HG02571 (cell line): ENCODE results near the gene FASN.

Experiments
- ATAC-seq: cut with Tn5 transposase; IDR thresholded peaks from one replicate; pipeline ENCODE4 v1.9.1; 2021; ENCODE audit warnings: mild to moderate bottlenecking, moderate library complexity; ENCODE audit not compliant: unreplicated experiment

The FASN gene

DNA sequence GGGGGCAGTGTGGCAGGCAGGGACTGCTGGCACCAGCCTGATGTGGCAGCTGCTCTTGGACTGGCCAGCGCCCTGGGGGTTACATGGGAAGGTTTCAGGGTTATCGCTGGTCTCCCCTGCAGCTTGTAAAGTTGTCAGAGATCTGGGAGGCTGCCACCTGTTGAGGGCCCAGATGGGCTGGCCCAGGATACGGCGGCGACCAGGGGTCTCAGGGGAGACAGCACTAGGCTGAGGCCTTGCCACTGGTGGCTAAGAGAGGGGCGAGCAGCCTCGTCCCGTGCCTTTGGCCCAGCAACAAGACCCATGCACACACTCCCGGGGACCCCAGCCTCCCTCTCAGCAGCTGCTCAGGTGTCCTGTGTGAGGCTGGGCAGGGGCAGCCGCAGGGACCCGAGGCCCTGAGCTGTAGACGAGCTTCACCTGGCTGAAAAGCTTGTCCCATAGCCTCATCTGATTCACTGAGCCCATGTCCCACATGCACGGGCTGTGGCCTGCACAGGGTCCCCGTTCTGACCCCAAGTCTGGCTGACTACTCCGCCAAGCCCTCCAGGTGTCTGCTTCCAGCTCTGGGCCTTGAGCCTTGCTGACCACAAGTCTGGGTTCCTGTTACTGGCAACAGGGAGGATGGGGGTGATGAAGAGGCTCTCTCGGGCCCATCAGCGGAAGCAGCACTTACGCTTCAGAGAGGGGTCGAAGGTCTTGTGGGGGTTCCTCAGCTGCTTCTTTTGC, 38.6 kb downstream of the FASN start:
- no peak for ATAC-seq

DNA sequence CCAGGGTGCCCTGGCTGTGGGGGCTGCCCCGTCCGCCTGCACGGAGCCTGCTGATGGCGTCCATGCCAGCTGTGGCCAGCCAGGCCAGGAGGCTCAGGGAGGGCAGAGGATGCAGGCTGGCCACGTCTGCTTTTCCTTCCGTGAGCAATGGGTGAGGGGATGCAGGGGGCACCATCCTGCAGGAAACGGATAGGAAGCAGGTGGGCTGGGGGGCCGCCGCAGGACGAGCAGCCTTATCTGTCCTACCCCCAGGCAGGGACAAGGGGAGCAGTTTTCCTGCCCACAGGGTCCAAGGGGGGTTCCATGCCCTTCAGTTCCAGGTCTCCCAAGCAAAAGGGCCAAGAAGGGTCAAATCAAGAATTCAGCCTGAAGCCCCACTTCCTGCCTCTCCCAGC, 39.2 kb downstream of the FASN start:
- no peak for ATAC-seq

DNA sequence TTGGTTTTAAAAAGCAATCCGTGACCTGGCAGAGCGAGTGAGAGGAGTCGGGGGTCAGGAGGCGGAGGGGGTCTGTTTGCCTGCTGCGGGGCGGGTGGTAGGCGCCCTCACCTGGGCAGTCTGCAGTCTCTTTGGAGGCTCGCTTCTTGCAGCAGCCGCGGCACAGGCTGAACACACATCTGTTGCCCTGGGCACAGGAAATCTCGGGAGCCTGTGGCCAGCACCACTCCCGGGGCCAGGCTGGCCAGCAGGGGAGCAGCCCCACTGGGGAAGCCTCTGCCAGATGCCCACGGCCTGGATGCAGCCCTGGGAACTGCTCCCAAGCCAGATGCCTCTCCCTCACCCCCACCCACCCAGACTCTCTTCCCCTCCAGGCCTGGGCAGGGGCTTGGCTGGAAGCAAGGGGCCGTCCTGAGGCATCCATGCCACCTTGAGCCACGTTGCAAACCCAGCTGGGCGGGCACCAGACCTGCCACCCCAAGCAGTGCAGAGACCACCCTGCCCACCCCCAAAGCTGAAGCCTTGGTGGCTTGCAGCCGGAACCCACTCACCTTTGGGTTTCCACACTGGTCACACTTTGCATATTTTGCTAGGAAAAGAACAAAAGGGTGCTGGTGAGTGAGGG, 39.7 kb downstream of the FASN start:
- no peak for ATAC-seq

DNA sequence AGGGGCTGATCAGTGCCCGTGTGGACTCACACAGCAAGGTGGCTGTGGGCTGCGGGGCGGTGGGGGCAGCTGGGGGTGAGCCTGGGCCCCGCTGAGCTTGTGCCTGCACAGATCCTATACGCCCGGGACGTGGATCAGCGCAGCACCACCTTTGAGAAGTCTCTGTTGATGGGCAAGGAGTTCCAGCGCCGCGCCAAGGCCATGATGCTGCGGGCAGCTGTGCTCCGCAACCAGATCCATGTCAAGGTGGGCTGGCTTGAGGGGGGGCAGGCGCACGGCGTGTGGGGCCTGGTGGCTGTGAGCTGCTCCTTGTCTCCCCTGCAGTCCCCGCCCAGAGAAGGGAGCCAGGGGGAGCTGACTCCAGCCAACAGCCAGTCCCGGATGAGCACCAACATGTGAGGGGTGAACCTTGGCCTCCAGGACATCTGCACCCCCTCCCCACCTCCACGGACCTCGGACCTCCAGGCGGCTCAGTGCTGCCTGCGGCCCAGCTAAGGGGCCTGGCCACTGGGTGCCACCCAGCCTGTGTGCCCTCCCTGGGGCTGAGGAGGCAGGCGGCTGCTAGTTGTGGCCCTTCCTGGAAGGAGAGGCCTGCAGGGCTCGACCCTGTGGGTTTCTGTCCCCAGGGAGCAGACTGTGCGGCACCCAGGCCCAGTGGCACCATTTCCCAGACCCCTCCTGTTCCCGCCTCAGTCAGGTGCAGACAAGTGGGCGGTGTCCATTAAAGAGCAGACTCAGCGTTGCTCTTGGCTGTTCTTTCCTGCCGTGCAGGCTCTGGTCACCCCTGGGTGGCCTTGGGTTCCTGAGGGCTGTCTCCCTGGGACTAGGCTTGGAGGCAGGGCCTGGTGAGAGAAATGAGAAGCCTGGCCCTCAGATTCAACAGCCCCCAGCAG, 41.1 kb downstream of the FASN start:
- no peak for ATAC-seq

DNA sequence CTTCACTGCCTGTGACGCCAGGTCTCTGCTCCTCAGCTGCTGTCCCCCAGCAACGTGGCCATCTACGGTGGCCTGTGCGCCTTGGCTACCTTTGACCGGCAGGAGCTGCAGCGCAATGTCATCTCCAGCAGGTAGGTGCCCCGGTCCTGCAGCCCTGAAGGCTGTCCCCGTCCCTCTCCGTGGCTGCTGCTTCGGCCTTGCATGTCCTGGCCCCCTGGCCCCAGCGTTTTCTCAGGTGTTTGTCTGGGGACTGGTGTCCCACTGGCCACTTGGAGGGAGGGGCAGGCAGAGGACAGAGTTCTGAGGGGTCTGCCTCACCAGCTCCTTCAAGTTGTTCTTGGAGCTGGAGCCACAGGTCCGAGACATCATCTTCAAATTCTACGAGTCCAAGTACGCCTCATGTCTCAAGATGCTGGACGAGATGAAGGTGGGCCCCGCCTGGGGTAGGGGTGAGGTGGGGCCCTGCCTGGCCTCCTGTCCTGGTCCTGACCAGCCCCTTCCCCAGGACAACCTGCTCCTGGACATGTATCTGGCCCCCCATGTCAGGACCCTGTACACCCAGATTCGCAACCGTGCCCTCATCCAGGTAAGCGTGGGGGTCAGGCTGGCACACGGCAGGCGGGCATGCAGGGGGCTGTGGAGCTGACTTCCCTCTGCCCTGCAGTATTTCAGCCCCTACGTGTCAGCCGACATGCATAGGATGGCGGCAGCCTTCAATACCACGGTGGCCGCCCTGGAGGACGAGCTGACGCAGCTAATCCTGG, 41.9 kb downstream of the FASN start:
- no peak for ATAC-seq

DNA sequence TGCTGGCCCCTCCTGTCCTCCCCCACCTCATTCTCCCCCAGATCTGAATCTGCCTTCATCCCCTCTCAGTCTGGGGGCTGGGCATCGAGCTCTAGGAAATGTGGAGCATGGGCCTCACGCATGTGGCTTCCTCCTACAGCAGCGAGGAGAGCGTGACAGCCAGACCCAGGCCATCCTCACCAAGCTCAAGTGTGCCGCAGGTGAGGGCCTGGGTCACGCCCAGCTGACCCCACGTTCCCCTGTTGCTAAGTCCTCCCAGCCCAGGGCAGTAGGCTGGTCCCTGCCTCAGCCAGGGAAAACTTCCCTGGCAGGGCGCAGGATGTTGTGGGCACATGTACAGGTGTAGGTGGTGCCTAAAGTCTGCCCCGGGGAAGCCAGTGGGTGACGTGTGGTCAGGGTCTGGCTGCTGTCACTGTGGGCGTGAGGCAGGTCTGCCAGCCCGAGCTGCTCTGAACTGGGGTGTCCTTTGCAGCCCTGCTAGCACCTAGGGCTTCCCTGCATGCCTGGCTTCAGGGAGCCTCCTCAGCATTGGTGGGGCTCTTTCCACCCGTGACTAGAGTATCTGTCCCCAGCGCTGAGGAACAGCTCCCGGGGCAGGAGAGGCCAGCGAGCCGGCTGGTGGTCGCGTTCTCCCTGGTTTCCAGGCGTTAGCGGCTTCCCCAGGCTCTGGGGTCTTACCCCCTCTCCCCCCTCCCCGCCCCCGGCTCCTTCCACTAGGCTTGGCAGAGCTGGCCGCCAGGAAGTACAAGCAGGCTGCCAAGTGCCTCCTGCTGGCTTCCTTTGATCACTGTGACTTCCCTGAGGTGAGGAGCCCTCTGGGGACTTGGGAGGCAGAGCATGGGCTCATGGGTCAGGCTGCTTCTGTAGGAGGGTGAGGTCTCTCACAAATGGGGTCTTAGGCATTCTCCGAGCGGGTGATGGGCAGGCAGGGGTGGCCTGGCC, 42.7 kb downstream of the FASN start:
- no peak for ATAC-seq

DNA sequence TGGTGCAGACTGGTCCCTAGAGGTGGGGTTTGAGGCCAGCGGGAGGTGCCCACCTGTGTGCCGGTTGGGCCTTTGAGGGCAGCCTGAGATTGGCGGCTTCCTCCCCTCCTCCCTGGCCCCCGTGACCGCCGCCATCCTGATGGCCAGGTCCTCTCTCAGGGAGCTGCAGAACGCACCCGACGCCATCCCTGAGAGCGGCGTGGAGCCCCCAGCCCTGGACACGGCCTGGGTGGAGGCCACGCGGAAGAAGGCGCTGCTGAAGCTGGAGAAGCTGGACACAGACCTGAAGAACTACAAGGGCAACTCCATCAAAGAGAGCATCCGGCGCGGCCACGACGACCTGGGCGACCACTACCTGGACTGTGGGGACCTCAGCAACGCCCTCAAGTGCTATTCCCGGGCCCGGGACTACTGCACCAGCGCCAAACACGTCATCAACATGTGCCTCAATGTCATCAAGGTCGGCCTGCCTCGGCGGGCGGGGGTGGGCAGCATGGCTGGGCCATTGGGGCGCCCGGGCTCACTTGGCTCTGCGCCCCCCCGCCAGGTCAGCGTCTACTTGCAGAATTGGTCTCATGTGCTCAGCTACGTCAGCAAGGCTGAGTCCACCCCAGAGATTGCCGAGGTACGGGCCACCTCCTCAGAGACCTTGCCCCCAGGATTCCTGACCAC, 43.5 kb downstream of the FASN start:
- no peak for ATAC-seq

DNA sequence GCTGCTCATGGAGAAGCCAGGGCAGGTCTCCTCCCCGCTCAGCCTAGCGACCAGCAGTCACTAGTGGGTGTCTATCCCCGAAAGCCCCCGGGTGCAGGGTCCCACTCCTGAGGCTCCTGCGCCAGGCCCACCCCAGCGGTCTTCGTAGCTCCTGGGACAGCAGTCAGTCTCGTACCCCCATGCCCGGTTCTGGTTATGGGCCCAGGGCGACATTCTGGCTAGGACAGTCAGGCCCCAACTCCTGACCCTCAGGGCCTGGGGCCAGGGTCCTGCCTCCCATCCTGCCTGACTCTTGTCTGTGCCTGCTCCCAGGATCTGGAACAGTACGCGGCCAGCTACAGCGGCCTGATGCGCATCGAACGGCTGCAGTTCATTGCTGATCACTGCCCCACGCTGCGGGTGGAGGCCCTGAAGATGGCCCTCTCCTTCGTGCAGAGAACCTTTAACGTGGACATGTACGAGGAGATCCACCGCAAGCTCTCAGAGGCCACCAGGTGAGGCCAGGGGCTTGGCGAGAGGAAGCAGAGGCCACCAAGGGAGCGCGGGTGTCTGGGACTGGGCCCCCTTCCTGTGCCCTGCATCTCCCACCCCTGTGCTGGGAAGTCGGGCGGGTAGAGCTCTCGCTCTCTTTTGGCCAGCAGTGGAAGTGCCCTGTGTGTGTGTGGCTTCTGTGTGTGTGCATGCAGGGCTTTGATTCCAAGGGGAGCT, 44.3 kb downstream of the FASN start:
- ATAC-seq: no peak

DNA sequence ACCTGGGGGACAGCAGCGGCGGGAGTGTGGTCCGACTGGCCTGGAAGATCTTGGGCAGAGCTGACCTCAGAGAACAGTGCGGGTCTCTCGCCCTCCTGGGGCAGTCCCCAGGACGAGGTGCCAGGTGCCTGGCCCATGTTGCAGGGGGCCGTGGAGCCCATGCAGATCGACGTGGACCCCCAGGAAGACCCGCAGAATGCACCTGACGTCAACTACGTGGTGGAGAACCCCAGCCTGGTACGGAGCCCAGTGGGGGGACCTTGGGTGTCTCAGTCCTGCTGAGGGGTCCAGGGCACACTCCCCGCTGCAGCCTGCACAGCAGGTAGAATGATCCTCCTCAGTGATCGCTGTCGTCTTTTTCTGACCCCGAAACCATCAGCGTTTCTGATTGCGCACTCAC, 44.9 kb downstream of the FASN start:
- ATAC-seq: no peak

DNA sequence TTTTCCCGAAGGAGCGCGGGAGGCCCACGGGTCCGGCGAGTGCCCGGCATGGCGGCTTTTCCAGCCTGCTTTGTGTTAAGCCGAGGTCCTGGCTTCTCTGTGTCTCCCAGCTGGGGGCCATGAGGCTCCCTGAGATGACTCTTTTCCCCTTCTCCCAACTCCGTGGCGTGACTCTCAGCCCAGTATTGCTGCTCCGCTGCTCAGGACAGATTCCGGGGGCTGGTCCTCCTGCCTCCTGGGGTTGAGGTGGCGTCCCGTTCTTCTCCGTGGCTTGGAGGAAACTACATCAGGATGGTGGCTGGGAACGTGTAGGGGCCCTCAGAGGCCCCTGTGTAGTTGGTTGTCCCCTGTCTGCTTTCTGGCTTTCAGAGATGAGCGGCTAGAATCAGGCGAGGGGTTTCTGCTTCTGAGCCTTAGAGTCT, 45.4 kb downstream of the FASN start:
- no peak for ATAC-seq

DNA sequence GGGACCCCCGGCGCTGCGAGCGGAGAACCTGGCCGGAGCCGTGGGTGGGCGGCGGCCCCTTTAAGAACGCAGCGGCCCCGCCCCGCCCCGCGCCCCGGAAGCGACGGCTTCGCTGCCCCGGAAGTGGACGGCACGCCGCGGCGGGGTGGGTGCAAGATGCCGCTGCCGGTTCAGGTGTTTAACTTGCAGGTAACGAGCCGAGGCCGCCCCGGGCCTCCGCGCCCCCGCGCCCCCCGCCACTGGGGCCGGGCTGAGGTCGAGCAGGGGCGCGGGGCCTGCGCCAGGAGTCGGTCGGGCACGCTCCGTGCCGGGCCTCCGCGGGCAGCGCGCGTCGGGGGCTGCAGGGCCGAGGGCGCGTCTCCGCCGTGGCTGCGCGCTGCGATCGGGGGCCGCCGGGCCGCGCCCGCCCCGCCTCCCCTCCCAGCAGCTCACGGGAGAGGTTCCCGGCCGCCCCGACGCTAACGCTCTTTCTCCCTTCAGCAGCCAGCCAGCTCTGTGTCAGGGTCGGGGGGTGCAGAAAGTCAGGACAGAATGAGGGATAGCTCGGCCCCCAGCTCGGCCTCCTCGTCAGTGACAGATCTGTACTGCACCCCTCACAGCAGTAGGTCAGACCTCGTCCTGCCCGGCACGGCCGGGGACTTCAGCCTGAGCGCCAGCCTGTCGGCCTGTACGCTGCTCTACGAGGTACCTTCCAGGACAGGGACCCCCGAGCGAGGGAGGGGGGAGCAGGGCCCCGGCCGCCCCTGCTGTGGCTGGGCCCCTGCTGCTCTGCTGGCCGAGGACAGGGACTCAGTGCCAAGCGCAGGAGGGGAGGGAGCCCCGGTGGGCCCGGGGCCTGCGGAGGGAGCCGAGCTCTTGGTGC, 46.0 kb downstream of the FASN start, which contains the start of the genes GPS1 and RFNG:
Gene GPS1 (plus strand): TSS at position 123 of the 862 bp plus-strand sequence. CDS start 34 bp downstream, at position 157.
Gene RFNG (minus strand): TSS at position 36 of the 862 bp plus-strand sequence. CDS start 45 bp downstream, outside the sequence.
- no peak for ATAC-seq

DNA sequence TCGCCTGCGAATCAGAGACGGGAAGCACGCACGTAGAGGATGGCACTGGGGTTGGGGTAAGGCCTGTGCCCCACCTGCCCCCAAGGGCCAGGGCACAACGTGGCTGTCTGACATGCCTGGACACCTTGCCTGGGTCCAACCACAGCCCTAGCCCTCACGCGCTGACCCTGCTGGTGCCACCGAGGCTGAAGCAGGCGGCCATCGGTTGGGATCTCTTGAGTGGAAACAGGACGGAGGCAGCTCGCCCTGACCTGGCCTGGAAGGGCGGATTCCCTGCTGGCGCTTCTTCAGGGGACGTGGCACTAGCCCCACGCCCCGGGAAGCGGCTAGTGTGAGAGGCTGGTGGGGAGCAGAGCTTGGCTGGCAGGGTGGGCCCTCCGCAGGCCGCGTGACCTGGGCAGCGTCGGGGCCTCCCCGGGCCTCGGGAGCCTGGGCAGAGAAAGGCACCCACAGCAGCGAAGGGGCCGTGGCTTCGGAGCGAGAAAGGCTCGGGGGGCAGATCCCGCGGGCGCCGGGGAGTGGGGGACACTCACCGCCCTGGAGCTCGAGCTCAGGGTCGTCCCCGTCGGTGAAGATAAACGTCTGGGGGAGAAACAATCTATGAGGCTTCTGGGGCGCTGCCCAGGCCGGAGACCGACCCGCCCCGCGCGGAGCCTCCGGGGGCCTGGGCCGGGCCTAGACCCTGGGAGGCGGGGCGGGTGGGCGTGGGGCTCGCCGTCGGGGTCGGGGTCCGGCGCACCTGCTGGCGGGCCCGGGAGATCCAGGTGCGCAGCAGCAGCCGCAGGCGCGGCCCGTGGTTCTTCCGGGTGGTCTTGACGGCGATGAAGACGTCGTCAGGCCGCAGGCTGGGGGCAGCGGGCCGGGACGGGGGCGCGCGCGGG, 47.0 kb downstream of the FASN start:
- ATAC-seq: no peak

DNA sequence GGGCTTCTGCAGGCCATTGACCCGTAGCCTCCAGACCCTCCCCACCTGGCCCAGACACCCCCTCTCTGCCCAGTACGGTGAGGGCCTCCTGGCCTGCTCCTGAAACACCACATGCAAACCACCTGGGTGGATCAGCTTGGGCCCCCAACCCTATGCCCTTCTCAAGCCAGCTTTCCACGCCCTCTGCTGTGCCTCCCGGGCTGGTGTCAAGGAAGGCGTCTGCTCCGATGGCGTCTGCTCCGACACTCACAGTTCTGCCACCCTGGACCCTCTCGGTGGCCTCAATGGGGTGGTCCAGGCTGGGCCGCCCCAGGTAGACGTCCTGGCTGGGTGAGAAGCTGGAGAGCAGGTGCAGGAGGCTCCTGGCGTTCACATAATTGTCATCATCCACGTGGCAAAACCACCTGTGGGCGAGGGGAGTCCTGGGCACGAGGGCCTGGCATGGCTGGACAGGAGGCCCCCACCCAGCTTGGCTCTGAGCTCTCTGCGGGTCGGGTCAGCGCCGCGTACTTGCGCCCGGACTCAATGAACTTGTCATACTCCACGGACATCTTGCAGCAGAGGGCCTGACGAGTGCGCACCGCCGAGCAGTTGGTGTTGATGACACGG, 47.8 kb downstream of the FASN start:
- ATAC-seq: no peak

DNA sequence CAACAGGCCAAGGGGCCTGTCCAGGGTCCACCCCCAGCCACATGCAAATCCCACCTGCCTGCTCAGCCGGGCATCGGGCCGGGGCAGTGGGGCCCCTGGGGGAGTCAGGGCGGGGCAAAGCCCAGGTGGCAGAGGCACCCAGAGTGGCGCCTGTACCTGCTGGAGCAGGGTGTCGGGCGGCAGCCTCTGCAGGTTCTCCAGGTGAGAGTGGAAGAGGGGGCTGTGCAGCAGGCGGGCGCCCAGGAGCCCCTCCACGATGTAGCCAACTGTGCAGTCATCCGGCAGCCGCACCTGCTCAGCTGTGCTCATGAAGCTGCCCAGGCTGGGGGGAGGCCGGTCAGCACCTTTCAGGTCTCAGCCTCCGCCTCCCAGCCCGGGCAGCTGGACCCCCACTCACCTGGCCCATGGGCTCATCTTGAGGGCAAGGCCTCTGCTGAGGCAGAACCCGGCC, 48.5 kb downstream of the FASN start:
- no peak for ATAC-seq

DNA sequence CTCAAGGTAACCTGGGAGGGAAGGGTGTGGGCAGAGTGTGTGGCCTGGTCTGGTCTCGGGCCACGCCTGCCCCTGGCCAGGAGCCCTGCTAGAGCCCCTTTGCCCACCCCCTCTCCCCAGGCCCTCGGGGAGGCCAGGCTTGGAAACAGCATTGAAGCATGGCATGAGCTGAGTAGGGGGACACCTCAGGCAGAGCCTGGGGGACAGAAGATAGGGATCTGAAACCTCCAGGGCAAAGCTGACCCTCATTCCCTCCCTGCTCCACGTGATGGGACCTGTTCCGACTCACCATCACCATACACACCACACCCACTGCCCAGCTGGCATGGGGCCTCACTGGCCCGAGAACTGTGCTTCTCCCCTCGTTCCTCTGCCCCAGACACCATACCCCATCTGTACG, 48.9 kb downstream of the FASN start:
- no peak for ATAC-seq

DNA sequence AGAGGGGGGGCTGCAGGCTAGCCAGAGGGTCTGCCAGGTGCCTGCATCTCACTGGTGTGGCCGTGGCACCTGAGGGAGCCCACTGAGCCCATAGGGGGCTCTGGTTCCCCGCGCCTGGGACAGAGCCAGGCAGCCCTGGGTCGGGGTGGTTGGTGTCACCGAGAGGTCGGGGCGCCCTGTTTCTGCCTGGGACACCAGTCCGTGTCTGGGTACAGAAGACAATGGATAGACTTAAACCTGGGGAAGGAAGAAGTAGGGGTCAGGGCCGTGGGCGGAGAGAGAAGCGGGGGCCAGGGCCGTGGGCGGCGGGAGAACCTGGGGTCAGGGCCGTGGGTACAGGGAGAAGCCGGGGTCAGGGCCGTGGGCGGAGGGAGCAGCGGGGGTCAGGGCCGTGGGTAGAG, 49.5 kb downstream of the FASN start:
- ATAC-seq: no peak
